Smooth muscle cell (in vitro differentiated cells): ENCODE measurements around the gene FZD4. TPM values are rescaled to one million over a fixed set of nuclear protein-coding genes. Genes with fewer than 3 reads are reported as not detected.

Experiments used
- DNase-seq: peaks from one replicate; lab custom pipeline; 2025; ENCODE audit not compliant: unreplicated experiment; lab: John Stamatoyannopoulos, UW
- H2AFZ ChIP-seq: fragments of 200-600 bp; sonication (generic); 2 replicates; pipeline ENCODE4 v1.6.0; 2016; ENCODE audit warnings: antibody characterized with exemption, low read depth, mild to moderate bottlenecking
- H3F3A ChIP-seq: fragments of 200-600 bp; sonication (generic); 2 replicates; pipeline ENCODE4 v1.6.0; 2017; ENCODE audit warnings: antibody characterized with exemption, low read depth
- H3K27ac ChIP-seq: fragments of 200-600 bp; sonication (generic); 2 replicates; pipeline ENCODE4 v1.5.1; 2016; ENCODE audit warnings: low read depth, mild to moderate bottlenecking
- H3K27me3 ChIP-seq: fragments of 200-600 bp; sonication (generic); 2 replicates; pipeline ENCODE4 v1.6.1; 2016; ENCODE audit warnings: low read depth, mild to moderate bottlenecking
- H3K36me3 ChIP-seq: fragments of 200-600 bp; sonication (generic); 2 replicates; pipeline ENCODE4 v1.5.1; 2016; ENCODE audit warnings: low read depth
- H3K4me1 ChIP-seq: fragments of 200-600 bp; sonication (generic); 2 replicates; pipeline ENCODE4 v1.5.1; 2016; ENCODE audit warnings: low read depth
- H3K4me2 ChIP-seq: fragments of 200-600 bp; sonication (generic); 2 replicates; pipeline ENCODE4 v1.6.0; 2016; ENCODE audit warnings: mild to moderate bottlenecking
- H3K4me3 ChIP-seq: fragments of 200-600 bp; sonication (generic); 2 replicates; pipeline ENCODE4 v1.5.1; 2016; ENCODE audit warnings: mild to moderate bottlenecking
- H3K79me2 ChIP-seq: fragments of 200-600 bp; sonication (generic); 2 replicates; pipeline ENCODE4 v1.6.0; 2016; ENCODE audit warnings: low read depth, mild to moderate bottlenecking
- H3K9ac ChIP-seq: fragments of 200-600 bp; sonication (generic); 2 replicates; pipeline ENCODE4 v1.6.0; 2016; ENCODE audit warnings: low read depth
- H3K9me3 ChIP-seq: fragments of 200-600 bp; sonication (generic); replicated peaks from 2 replicates; pipeline ENCODE4 v1.5.1; 2016; ENCODE audit warnings: low read depth
- H4K20me1 ChIP-seq: fragments of 200-600 bp; sonication (generic); 2 replicates; pipeline ENCODE4 v1.6.0; 2016; ENCODE audit warnings: low read depth
- CTCF ChIP-seq: fragments of 200-600 bp; sonication (generic); IDR thresholded peaks from 2 replicates; pipeline ENCODE4 v1.5.1; 2017; ENCODE audit warnings: borderline replicate concordance, mild to moderate bottlenecking, antibody characterized with exemption; ENCODE audit not compliant: insufficient read depth, poor library complexity, severe bottlenecking
- WGBS: methylation state at CpG from one replicate; pipeline ENCODE4 v1.1.7; 2016; ENCODE audit warnings: low lambda C conversion rate; 5-methylcytosine and 5-hydroxymethylcytosine counted together
- polyA plus RNA-seq: library from polyadenylated mRNA; unstranded; fragments of >200 nt; fragmentation: Nextera tagmentation; extraction: Ambion mirVana; gene quantifications from 2 replicates; pipeline ENCODE4 v1.2.1, GENCODE V29; 2016
- total RNA-seq: library from RNA; depleted of rRNA; stranded (reverse); fragments of >200 nt; gene quantifications from 2 replicates; pipeline ENCODE4 v1.2.3, GENCODE V29; 2014

The FZD4 gene
- total and polyA plus RNA-seq, 2 experiments from 2014 or later = 1.8 to 5.8 TPM

- WGBS = 12% methylated on average over 36 of the region's 43 CpGs
- H3K4me3 ChIP-seq = peak overlapping the region; percentile 72
These were observed 705 bp downstream of the FZD4 start for GRCh38 chr11:86954269-86955110.

DNA sequence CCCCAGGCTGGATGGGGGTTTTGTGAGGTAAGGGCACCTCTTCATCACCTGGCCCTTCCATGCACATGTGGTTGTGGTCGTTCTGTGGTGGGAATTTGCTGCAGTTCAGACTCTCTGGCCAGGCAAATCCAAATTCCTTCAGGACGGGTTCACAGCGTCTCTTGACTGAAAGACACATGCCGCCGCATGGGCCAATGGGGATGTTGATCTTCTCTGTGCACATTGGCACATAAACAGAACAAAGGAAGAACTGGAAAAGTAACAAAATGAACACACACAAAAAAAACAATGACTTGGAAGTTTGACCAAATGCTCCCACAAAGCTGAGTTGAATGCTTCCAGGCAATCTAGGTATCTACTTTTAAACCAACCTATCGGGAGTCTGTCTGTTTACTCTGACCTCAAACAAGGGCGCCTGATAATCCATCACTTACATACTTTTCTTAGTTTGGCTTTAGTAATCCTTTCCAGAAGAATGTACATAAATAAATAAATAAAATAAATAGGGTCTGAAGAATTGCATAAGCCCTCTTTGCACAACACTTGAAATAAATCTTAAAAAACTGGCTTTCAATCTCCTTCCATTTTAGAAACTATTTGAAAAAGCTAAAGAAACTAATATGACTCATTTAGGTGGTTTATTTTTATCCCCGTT is 2.8 kb downstream of the FZD4 start:
- peak overlapping the region; percentile 98 for H3K4me2 ChIP-seq
- no peak overlapping the region for H3K9ac ChIP-seq
- peaks cover 16% of the 10 kb centered on the region for H3K4me1 ChIP-seq
- H3K4me3 ChIP-seq = peak overlapping the region; percentile 72
- H3K79me2 ChIP-seq = peaks cover 7% of the 10 kb centered on the region
- H2AFZ ChIP-seq = no peak overlapping the region
- H4K20me1 ChIP-seq = peaks cover 10% of the 10 kb centered on the region
- H3F3A ChIP-seq = no peaks in the 10 kb centered on the region
- no peaks in the 10 kb centered on the region for H3K9me3 ChIP-seq
- no peaks in the 10 kb centered on the region for H3K36me3 ChIP-seq
- TF ChIP-seq CTCF = no peak
- DNase-seq = no peak
- H3K27ac ChIP-seq = peak overlapping the region; percentile 29
- 80% methylated on average over 8 of the region's 8 CpGs for WGBS
- no peaks in the 10 kb centered on the region for H3K27me3 ChIP-seq

More at GRCh38 chr11:86954269-86955110, 705 bp downstream of the FZD4 start:
- no peaks in the 10 kb centered on the region for H3K27me3 ChIP-seq
- peak overlapping the region; percentile 98 for H3K4me2 ChIP-seq
- TF ChIP-seq CTCF = no peak
- peaks cover 6% of the 10 kb centered on the region for H3F3A ChIP-seq
- peak overlapping the region; percentile 35 for H3K9ac ChIP-seq
- peak overlapping the region; percentile 88 for H2AFZ ChIP-seq
- peaks cover 4% of the 10 kb centered on the region for H4K20me1 ChIP-seq
- no peak overlapping the region for H3K27ac ChIP-seq
- no peaks in the 10 kb centered on the region for H3K79me2 ChIP-seq
- DNase-seq = no peak
- H3K36me3 ChIP-seq = no peaks in the 10 kb centered on the region
- peaks cover 27% of the 10 kb centered on the region for H3K4me1 ChIP-seq
- H3K9me3 ChIP-seq = no peaks in the 10 kb centered on the region

DNA sequence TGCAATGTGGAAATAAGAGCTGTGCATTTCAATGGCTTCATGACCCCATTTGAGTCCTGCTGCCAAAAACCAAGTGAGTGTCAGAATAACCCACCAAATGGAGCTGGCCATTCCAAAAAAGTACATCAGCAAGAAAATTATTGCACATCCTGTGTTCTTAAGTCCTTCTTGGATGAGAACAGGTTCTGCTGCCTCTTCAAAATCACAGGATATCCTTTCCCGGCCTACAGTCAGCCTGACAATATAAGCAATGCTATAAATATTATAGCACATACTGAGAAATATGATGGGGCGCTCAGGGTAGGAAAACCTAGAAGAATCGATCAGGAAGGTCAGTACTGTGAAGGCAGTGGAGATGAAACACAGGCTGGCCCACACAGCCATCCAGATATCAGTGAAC is 3.5 kb downstream of the FZD4 start:
- Histone ChIP-seq H3K4me3 (no peak overlapping the region), H3K9ac (no peak overlapping the region), H3K79me2 (peaks cover 7% of the 10 kb centered on the region), H3K36me3 (no peaks in the 10 kb centered on the region), H4K20me1 (peaks cover 10% of the 10 kb centered on the region), H3K27ac (no peak overlapping the region), H3K4me2 (no peak overlapping the region), H3K27me3 (no peaks in the 10 kb centered on the region), H3F3A (no peaks in the 10 kb centered on the region), H3K4me1 (peaks cover 16% of the 10 kb centered on the region), H3K9me3 (no peaks in the 10 kb centered on the region), H2AFZ (no peak overlapping the region)
- no peak for DNase-seq
- TF ChIP-seq CTCF = no peak
- 98% methylated on average over 3 of the region's 3 CpGs for WGBS
